Fibroblast of skin of right biceps (primary cell): ENCODE results near the gene MED26.
"Not testable (repeated sequence)": the region's sequence is repeated elsewhere in the genome, so short reads cannot be mapped to it uniquely, and the experiment has no call there.

ENCODE experiments used
- DNase-seq: peaks from one replicate; pipeline ENCODE4 v3.0.0-alpha.2; 2013

The MED26 gene

GRCh38 chr19:16571822-16572331 lies 56.1 kb downstream of the MED26 start:
- no peak for DNase-seq

GRCh38 chr19:16571283-16571682 lies 56.7 kb downstream of the MED26 start:
- peak; percentile 33 for DNase-seq

- DNase-seq, result no peak
Observed at GRCh38 chr19:16569609-16570320, 58.2 kb downstream of the MED26 start.

GRCh38 chr19:16566702-16567101 lies 61.3 kb downstream of the MED26 start:
- no peak for DNase-seq

GRCh38 chr19:16566161-16566560 lies 61.8 kb downstream of the MED26 start:
- no peak for DNase-seq

- no peak for DNase-seq
Observed at GRCh38 chr19:16564842-16565241, 63.2 kb downstream of the MED26 start.

GRCh38 chr19:16562608-16563025 lies 65.4 kb downstream of the MED26 start:
- DNase-seq, result no peak

GRCh38 chr19:16561382-16561781 lies 66.6 kb downstream of the MED26 start:
- no peak for DNase-seq

GRCh38 chr19:16559780-16560276 lies 68.2 kb downstream of the MED26 start:
- no peak for DNase-seq

GRCh38 chr19:16554776-16555175 lies 73.2 kb downstream of the MED26 start:
- no peak for DNase-seq

- not testable (repeated sequence) for DNase-seq
Observed at GRCh38 chr19:16551902-16552301, 76.1 kb downstream of the MED26 start.

- no peak for DNase-seq
Observed at GRCh38 chr19:16548956-16549355, 79.0 kb downstream of the MED26 start.

GRCh38 chr19:16544473-16545231 lies 83.4 kb downstream of the MED26 start:
- no peak for DNase-seq

- not testable (repeated sequence) for DNase-seq
Observed at GRCh38 chr19:16543734-16544133, 84.3 kb downstream of the MED26 start.

- DNase-seq, result no peak
Observed at GRCh38 chr19:16542910-16543472, 85.0 kb downstream of the MED26 start.

- DNase-seq, result peak; percentile 94
Observed at GRCh38 chr19:16542045-16542909, 85.7 kb downstream of the MED26 start, which contains the start of gene CHERP. TSS of gene CHERP (minus strand) at chr19:16542437. CDS start at chr19:16542378, 59 bp downstream.

GRCh38 chr19:16541526-16542044 lies 86.4 kb downstream of the MED26 start:
- DNase-seq, result no peak

GRCh38 chr19:16540948-16541347 lies 87.1 kb downstream of the MED26 start:
- no peak for DNase-seq

GRCh38 chr19:16537111-16537510 lies 90.9 kb downstream of the MED26 start:
- no peak for DNase-seq

- no peak for DNase-seq
Observed at GRCh38 chr19:16536130-16536529, 91.9 kb downstream of the MED26 start.

GRCh38 chr19:16535381-16535780 lies 92.6 kb downstream of the MED26 start:
- DNase-seq, result no peak
